AG09309 (cell line): Measurements from ENCODE around the gene SCTR.

Experiments used
- DNase-seq: peaks from one replicate; pipeline ENCODE4 v3.0.0-alpha.2; 2010; ENCODE audit warnings: low read depth
- H3K4me3 ChIP-seq: 2 replicates; pipeline ENCODE4 v1.5.1; 2011; ENCODE audit warnings: mild to moderate bottlenecking, low read depth, low read length, moderate library complexity; ENCODE audit not compliant: control insufficient read depth
- TF ChIP-seq, protein P1 (sequence below): IDR thresholded peaks from 2 replicates; pipeline ENCODE4 v1.5.1; 2011; ENCODE audit warnings: mild to moderate bottlenecking, low read depth, low read length, inconsistent platforms; ENCODE audit not compliant: insufficient read depth, control insufficient read depth; ENCODE audit errors: missing control alignments

The SCTR gene

DNA sequence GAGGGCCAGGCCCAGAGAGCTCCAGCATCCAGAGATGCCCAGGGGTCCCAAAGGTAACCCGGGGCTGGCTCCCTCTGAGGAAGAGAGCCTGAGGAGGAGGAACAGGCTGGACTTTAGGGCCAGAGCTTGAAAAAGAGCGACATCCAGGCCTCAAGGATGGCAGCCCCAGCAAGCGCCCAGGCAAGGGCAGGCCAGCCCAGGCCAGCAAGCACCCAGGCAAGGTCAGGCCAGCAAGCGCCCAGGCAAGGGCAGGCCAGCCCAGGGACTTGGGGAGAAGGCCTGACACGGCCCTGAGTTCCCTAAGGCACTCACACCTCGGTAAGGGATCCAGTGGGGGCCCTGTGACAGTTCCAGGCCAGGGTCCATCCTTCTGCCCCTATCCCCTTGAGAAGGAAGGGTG is 127.1 kb downstream of the SCTR start:
- no peak for DNase-seq
- no peak overlapping the region for H3K4me3 ChIP-seq
- TF ChIP-seq, protein P1, sequence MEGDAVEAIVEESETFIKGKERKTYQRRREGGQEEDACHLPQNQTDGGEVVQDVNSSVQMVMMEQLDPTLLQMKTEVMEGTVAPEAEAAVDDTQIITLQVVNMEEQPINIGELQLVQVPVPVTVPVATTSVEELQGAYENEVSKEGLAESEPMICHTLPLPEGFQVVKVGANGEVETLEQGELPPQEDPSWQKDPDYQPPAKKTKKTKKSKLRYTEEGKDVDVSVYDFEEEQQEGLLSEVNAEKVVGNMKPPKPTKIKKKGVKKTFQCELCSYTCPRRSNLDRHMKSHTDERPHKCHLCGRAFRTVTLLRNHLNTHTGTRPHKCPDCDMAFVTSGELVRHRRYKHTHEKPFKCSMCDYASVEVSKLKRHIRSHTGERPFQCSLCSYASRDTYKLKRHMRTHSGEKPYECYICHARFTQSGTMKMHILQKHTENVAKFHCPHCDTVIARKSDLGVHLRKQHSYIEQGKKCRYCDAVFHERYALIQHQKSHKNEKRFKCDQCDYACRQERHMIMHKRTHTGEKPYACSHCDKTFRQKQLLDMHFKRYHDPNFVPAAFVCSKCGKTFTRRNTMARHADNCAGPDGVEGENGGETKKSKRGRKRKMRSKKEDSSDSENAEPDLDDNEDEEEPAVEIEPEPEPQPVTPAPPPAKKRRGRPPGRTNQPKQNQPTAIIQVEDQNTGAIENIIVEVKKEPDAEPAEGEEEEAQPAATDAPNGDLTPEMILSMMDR: no peak

DNA sequence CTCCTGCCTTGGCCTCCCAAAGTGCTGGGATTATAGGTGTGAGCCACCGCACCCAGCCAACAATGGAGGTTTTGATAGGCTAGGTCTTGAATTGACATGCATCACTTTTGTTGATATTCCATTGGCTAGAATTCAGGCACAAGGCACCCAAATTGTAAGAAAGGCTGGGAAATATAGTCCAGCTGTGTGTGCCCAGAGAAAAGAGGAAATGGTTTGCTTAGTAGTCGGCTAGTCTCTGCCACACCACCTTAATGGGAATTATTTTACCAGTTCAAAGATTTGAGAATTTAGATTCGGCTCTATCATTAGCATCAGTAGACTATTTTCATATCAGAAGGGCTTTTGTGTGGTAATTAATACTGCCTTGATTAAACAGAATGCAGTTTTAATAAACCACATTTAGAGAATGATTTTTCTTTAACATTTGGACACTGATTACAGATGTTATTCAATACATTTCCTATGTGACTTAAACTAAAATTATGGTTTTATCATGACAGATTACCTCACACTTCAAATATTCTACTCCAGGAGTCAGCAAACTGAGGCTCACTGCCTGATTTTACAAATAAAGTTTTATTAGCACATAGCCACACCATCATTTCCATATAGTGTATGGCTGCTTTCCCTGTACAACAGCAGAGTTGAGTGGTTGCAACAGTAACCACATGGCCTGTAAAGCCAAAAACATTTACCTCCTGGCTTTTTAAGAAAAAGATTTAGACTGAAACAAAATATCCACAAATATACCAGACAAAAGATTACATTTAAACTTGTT is 130.1 kb downstream of the SCTR start:
- TF ChIP-seq, protein P1: no peak
- no peak for DNase-seq
- H3K4me3 ChIP-seq: no peak overlapping the region
